Neural cell (in vitro differentiated cells): ENCODE measurements around the gene COL21A1. TPM values are rescaled to one million over a fixed set of nuclear protein-coding genes. Genes with fewer than 3 reads are reported as not detected.

Experiments
- H2AFZ ChIP-seq: fragments of 200-600, 300-800 bp; sonication (generic), shearing (Covaris generic); 2 replicates; pipeline ENCODE4 v1.6.0; 2014; ENCODE audit warnings: low read depth, mild to moderate bottlenecking, antibody characterized with exemption, low read length, moderate library complexity
- H3F3A ChIP-seq: fragments of 200-600 bp; shearing (Covaris generic); 2 replicates; pipeline ENCODE4 v1.6.1; 2016; ENCODE audit warnings: mild to moderate bottlenecking, moderate library complexity, mixed read lengths, antibody characterized with exemption, low read length; ENCODE audit not compliant: insufficient read depth, poor library complexity, severe bottlenecking
- H3K27ac ChIP-seq: fragments of 200-600, 300-800 bp; sonication (generic), shearing (Covaris generic); 2 replicates; pipeline ENCODE4 v1.5.1; 2014; ENCODE audit warnings: mild to moderate bottlenecking, low read length, moderate library complexity
- H3K27me3 ChIP-seq: fragments of 300-800, 200-600 bp; sonication (generic), shearing (Covaris generic); 2 replicates; pipeline ENCODE4 v1.6.0; 2014; ENCODE audit warnings: mild to moderate bottlenecking, low read depth, low read length, moderate library complexity; ENCODE audit not compliant: insufficient read depth
- H3K36me3 ChIP-seq: fragments of 300-800, 200-600 bp; sonication (generic), shearing (Covaris generic); 2 replicates; pipeline ENCODE4 v1.5.1; 2014; ENCODE audit warnings: mild to moderate bottlenecking, antibody characterized with exemption, low read length, moderate library complexity; ENCODE audit not compliant: insufficient read depth
- H3K4me2 ChIP-seq: fragments of 300-800, 200-600 bp; sonication (generic), shearing (Covaris generic); 2 replicates; pipeline ENCODE4 v1.6.0; 2014; ENCODE audit warnings: mild to moderate bottlenecking, low read length
- H3K4me3 ChIP-seq: fragments of 300-800, 200-600 bp; sonication (generic), shearing (Covaris generic); 2 replicates; pipeline ENCODE4 v1.5.1; 2014; ENCODE audit warnings: mild to moderate bottlenecking, low read length, moderate library complexity
- H3K79me2 ChIP-seq: fragments of 200-600 bp; shearing (Covaris generic); replicated peaks from 2 replicates; pipeline ENCODE4 v1.6.0; 2014; ENCODE audit warnings: mild to moderate bottlenecking, low read length, moderate library complexity; ENCODE audit not compliant: insufficient read depth
- H3K9ac ChIP-seq: fragments of 300-800, 200-600 bp; sonication (generic), shearing (Covaris generic); 2 replicates; pipeline ENCODE4 v1.6.1; 2016; ENCODE audit warnings: mild to moderate bottlenecking, low read length, mixed read lengths
- H3K9me2 ChIP-seq: fragments of 200-600 bp; shearing (Covaris generic); 2 replicates; pipeline ENCODE4 v1.6.1; 2016; ENCODE audit warnings: mild to moderate bottlenecking, low read length, mixed read lengths; ENCODE audit not compliant: insufficient read depth
- H3K9me3 ChIP-seq: fragments of 200-600, 300-800 bp; sonication (generic), shearing (Covaris generic); 2 replicates; pipeline ENCODE4 v1.6.1; 2016; ENCODE audit warnings: mild to moderate bottlenecking, mixed run types, low read length, moderate library complexity, mixed read lengths
- H4K20me1 ChIP-seq: fragments of 200-600 bp; shearing (Covaris generic); 2 replicates; pipeline ENCODE4 v1.6.1; 2016; ENCODE audit warnings: mild to moderate bottlenecking, mixed run types; ENCODE audit not compliant: insufficient read depth
- CTCF ChIP-seq: fragments of 450-650 bp; IDR thresholded peaks from 2 replicates; pipeline ENCODE4 v1.5.1; 2014; ENCODE audit warnings: antibody characterized with exemption, mild to moderate bottlenecking, moderate library complexity; ENCODE audit not compliant: poor library complexity, severe bottlenecking
- EP300 ChIP-seq: fragments of 450-650 bp; conservative IDR thresholded peaks from 2 replicates; pipeline ENCODE4 v1.6.1; 2014; ENCODE audit warnings: antibody characterized with exemption, mild to moderate bottlenecking, moderate library complexity; ENCODE audit not compliant: poor library complexity, severe bottlenecking
- EZH2 ChIP-seq: fragments of 200-600, 300-800 bp; shearing (Covaris generic), sonication (generic); IDR thresholded peaks from 2 replicates; pipeline ENCODE4 v1.6.1; 2014; ENCODE audit warnings: antibody characterized with exemption, low read length, borderline replicate concordance, mild to moderate bottlenecking; ENCODE audit not compliant: insufficient read depth, poor library complexity, severe bottlenecking
- MXI1 ChIP-seq: fragments of 450-650 bp; conservative IDR thresholded peaks from 2 replicates; pipeline ENCODE4 v1.6.1; 2014; ENCODE audit warnings: antibody characterized with exemption, mild to moderate bottlenecking; ENCODE audit not compliant: poor library complexity, severe bottlenecking
- POLR2AphosphoS5 ChIP-seq: IDR thresholded peaks from 2 replicates; pipeline ENCODE4 v1.6.1; 2012
- RAD21 ChIP-seq: fragments of 450-650 bp; conservative IDR thresholded peaks from 2 replicates; pipeline ENCODE4 v1.6.1; 2014; ENCODE audit warnings: antibody characterized with exemption, mild to moderate bottlenecking, moderate library complexity
- REST ChIP-seq: IDR thresholded peaks from 2 replicates; pipeline ENCODE4 v1.6.1; 2012; ENCODE audit warnings: borderline replicate concordance
- SMC3 ChIP-seq: fragments of 450-650 bp; conservative IDR thresholded peaks from 2 replicates; pipeline ENCODE4 v1.6.1; 2014; ENCODE audit warnings: antibody characterized with exemption, mild to moderate bottlenecking, moderate library complexity; ENCODE audit not compliant: poor library complexity
- TAF1 ChIP-seq: IDR thresholded peaks from 2 replicates; pipeline ENCODE4 v1.6.1; 2012; ENCODE audit warnings: low read depth
- polyA plus RNA-seq: library from polyadenylated mRNA; depleted of rRNA; stranded (reverse); fragments of >200 nt; gene quantifications from 2 replicates; pipeline ENCODE4 v1.2.3, GENCODE V29; 2014

Gene COL21A1
- polyA plus RNA-seq, 1 donor from 2014 or later = 0.25 TPM

GRCh38 chr6:56073315-56073714, 174.1 kb downstream of the COL21A1 start:
- Histone ChIP-seq H3K79me2 (no peaks in the 10 kb centered on the region), H3K9me2 (no peaks in the 10 kb centered on the region), H2AFZ (no peak overlapping the region), H3K36me3 (no peaks in the 10 kb centered on the region), H3K9ac (no peak overlapping the region), H3K9me3 (no peaks in the 10 kb centered on the region), H3K27ac (no peak overlapping the region), H3K4me3 (no peak overlapping the region), H3K4me2 (no peak overlapping the region), H3F3A (no peaks in the 10 kb centered on the region), H4K20me1 (no peaks in the 10 kb centered on the region), H3K27me3 (no peaks in the 10 kb centered on the region)
- no peak for TF ChIP-seq MXI1

- H2AFZ ChIP-seq = no peak overlapping the region
- H3K27me3 ChIP-seq = no peaks in the 10 kb centered on the region
- no peak overlapping the region for H3K9ac ChIP-seq
- no peaks in the 10 kb centered on the region for H3K36me3 ChIP-seq
- H3K4me2 ChIP-seq = no peak overlapping the region
- no peaks in the 10 kb centered on the region for H3F3A ChIP-seq
- H3K4me3 ChIP-seq = no peak overlapping the region
- H3K9me3 ChIP-seq = no peaks in the 10 kb centered on the region
- no peaks in the 10 kb centered on the region for H4K20me1 ChIP-seq
- no peak overlapping the region for H3K27ac ChIP-seq
- H3K79me2 ChIP-seq = no peaks in the 10 kb centered on the region
- no peak for TF ChIP-seq EZH2
- TF ChIP-seq SMC3 = no peak
- no peak for TF ChIP-seq MXI1
- TF ChIP-seq REST = no peak
- no peak for TF ChIP-seq CTCF
- no peak for TF ChIP-seq TAF1
- TF ChIP-seq EP300 = no peak
- no peak for TF ChIP-seq POLR2AphosphoS5
- no peak for TF ChIP-seq RAD21
- no peaks in the 10 kb centered on the region for H3K9me2 ChIP-seq
Observed at GRCh38 chr6:56072856-56073255, 174.5 kb downstream of the COL21A1 start.

GRCh38 chr6:56065408-56065807, 182.0 kb downstream of the COL21A1 start:
- Histone ChIP-seq H3K27me3 (no peaks in the 10 kb centered on the region), H3K4me2 (no peak overlapping the region), H4K20me1 (no peaks in the 10 kb centered on the region), H3K79me2 (no peaks in the 10 kb centered on the region), H2AFZ (no peak overlapping the region), H3K4me3 (no peak overlapping the region), H3F3A (no peaks in the 10 kb centered on the region), H3K36me3 (no peaks in the 10 kb centered on the region), H3K9ac (no peak overlapping the region), H3K9me3 (no peaks in the 10 kb centered on the region), H3K27ac (no peak overlapping the region), H3K9me2 (no peaks in the 10 kb centered on the region)
- TF ChIP-seq EP300 (no peak), MXI1 (no peak), RAD21 (no peak), SMC3 (no peak), CTCF (no peak), TAF1 (no peak), POLR2AphosphoS5 (no peak), REST (no peak), EZH2 (no peak)
